ENCODE results near the gene COQ8B. TPM values are rescaled to one million over a fixed set of nuclear protein-coding genes. Genes with fewer than 3 reads are reported as not detected.

Gene COQ8B
- total and polyA plus RNA-seq, 3 experiments from 2014 or later: 17.3 to 25.7 (median 20.6) TPM

DNA sequence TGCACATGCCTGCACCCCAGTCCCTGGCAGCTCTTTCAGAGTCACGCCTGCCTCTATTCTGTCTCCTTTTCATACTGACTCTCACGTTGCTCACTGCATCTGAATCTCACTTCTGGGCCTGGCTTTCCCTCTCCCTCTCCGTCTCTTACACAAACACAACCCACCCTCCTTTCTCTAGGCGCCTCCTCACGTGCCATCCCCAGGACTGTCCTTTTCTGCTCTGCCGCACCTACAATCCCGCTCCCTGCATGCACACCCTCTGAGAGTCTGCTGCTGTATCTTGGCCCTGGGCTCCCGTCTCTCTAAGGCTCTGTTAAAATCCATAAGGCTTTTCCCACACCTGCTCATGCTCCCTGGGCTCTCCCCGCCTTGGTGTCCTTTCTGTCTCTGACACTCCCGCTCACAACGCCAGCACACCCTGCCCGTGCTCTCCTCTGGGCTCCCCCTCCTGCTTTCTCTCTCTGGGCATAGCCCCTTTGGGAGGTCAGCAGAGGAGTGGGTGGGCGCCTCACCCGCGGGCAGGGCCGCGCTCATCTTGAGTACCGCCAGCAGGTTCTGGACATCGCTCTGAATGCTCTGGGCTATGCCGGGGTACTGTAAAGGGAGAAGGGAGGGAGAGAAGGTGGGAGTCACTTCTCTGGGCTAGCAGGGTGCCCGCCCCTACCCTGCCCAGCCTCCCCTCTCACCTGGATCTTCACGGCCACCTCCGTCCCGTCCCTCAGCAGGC lies 13.5 kb downstream of the COQ8B start:
- DNase-seq: no peak
- POLR2A ChIA-PET: no interaction called here
- Mint-ChIP-seq H3K36me3 (peaks cover 13 to 74% (median 15%) of the 10 kb centered on the region in 3 donors), H3K4me3 (no peak overlapping the region), H3K9me3 (no peaks in the 10 kb centered on the region), H3K4me1 (peaks cover 0 to 1% (median 0%) of the 10 kb centered on the region in 3 donors), H3K27me3 (no peaks in the 10 kb centered on the region), H3K27ac (peak overlapping the region in 4 of 8 donors; percentile 37 to 77 (median 46))
- no peak overlapping the region for H3K27ac ChIP-seq (ENCODE audit: low read depth, low read length)
- no peaks in the 10 kb centered on the region for H3K9me3 ChIP-seq (ENCODE audit: low read length)
- H3K4me3 ChIP-seq (ENCODE audit: low read length): no peak overlapping the region
- H3K27me3 ChIP-seq (ENCODE audit: insufficient read depth, low read length, poor library complexity, severe bottlenecking): no peaks in the 10 kb centered on the region
- peaks cover 10% of the 10 kb centered on the region for H3K36me3 ChIP-seq (ENCODE audit: insufficient read depth, low read length)
- CTCF ChIA-PET: no interaction called here
- no peaks in the 10 kb centered on the region for H3K4me1 ChIP-seq (ENCODE audit: insufficient read depth, low read length)

GRCh38 chr19:40702337-40703012 lies 14.2 kb downstream of the COQ8B start:
- Mint-ChIP-seq H3K27ac (peak overlapping the region in 3 of 8 donors; percentile 37 to 66 (median 57)), H3K36me3 (peaks cover 13 to 68% (median 15%) of the 10 kb centered on the region in 3 donors), H3K9me3 (no peaks in the 10 kb centered on the region), H3K4me1 (peaks cover 0 to 1% (median 0%) of the 10 kb centered on the region in 3 donors), H3K4me3 (no peak overlapping the region), H3K27me3 (no peaks in the 10 kb centered on the region)
- CTCF ChIA-PET: no interaction called here
- no peak for DNase-seq
- POLR2A ChIA-PET: no interaction called here
- Histone ChIP-seq H3K4me1 (ENCODE audit: insufficient read depth, low read length) (no peaks in the 10 kb centered on the region), H3K9me3 (ENCODE audit: low read length) (no peaks in the 10 kb centered on the region), H3K27me3 (ENCODE audit: insufficient read depth, low read length, poor library complexity, severe bottlenecking) (no peaks in the 10 kb centered on the region), H3K27ac (ENCODE audit: low read depth, low read length) (no peak overlapping the region), H3K4me3 (ENCODE audit: low read length) (no peak overlapping the region), H3K36me3 (ENCODE audit: insufficient read depth, low read length) (peaks cover 10% of the 10 kb centered on the region)

- ChIA-PET POLR2A (no interaction called here), CTCF (no interaction called here)
- Histone ChIP-seq H3K9me3 (ENCODE audit: low read length) (no peaks in the 10 kb centered on the region), H3K27ac (ENCODE audit: low read depth, low read length) (no peak overlapping the region), H3K27me3 (ENCODE audit: insufficient read depth, low read length, poor library complexity, severe bottlenecking) (no peaks in the 10 kb centered on the region), H3K4me3 (ENCODE audit: low read length) (no peak overlapping the region), H3K36me3 (ENCODE audit: insufficient read depth, low read length) (peaks cover 10% of the 10 kb centered on the region), H3K4me1 (ENCODE audit: insufficient read depth, low read length) (no peaks in the 10 kb centered on the region)
- Mint-ChIP-seq H3K36me3 (peaks cover 13 to 64% (median 15%) of the 10 kb centered on the region in 3 donors), H3K27ac (peak overlapping the region in 1 of 8 donors; percentile 37), H3K4me3 (no peak overlapping the region), H3K9me3 (no peaks in the 10 kb centered on the region), H3K27me3 (no peaks in the 10 kb centered on the region), H3K4me1 (no peaks in the 10 kb centered on the region)
- DNase-seq: no peak
Observed at GRCh38 chr19:40701758-40702157, 14.9 kb downstream of the COQ8B start.

GRCh38 chr19:40700083-40700482 lies 16.6 kb downstream of the COQ8B start:
- H3K4me3 Mint-ChIP-seq: no peak overlapping the region
- peaks cover 13 to 61% (median 15%) of the 10 kb centered on the region in 3 donors for H3K36me3 Mint-ChIP-seq
- H3K27me3 ChIP-seq (ENCODE audit: insufficient read depth, low read length, poor library complexity, severe bottlenecking): no peaks in the 10 kb centered on the region
- POLR2A ChIA-PET: no interaction called here
- CTCF ChIA-PET: no interaction called here
- DNase-seq: no peak
- H3K27ac Mint-ChIP-seq: no peak overlapping the region
- no peaks in the 10 kb centered on the region for H3K9me3 Mint-ChIP-seq
- no peaks in the 10 kb centered on the region for H3K4me1 Mint-ChIP-seq
- no peaks in the 10 kb centered on the region for H3K27me3 Mint-ChIP-seq
- no peak overlapping the region for H3K27ac ChIP-seq (ENCODE audit: low read depth, low read length)
- no peaks in the 10 kb centered on the region for H3K4me1 ChIP-seq (ENCODE audit: insufficient read depth, low read length)
- H3K36me3 ChIP-seq (ENCODE audit: insufficient read depth, low read length): peaks cover 6% of the 10 kb centered on the region
- no peaks in the 10 kb centered on the region for H3K9me3 ChIP-seq (ENCODE audit: low read length)
- no peak overlapping the region for H3K4me3 ChIP-seq (ENCODE audit: low read length)

- Histone ChIP-seq H3K9me3 (ENCODE audit: low read length) (no peaks in the 10 kb centered on the region), H3K4me1 (ENCODE audit: insufficient read depth, low read length) (no peaks in the 10 kb centered on the region), H3K27ac (ENCODE audit: low read depth, low read length) (no peak overlapping the region), H3K4me3 (ENCODE audit: low read length) (no peak overlapping the region), H3K36me3 (ENCODE audit: insufficient read depth, low read length) (no peaks in the 10 kb centered on the region), H3K27me3 (ENCODE audit: insufficient read depth, low read length, poor library complexity, severe bottlenecking) (no peaks in the 10 kb centered on the region)
- H3K27me3 Mint-ChIP-seq: no peaks in the 10 kb centered on the region
- POLR2A ChIA-PET: no interaction called here
- no peak overlapping the region for H3K4me3 Mint-ChIP-seq
- H3K9me3 Mint-ChIP-seq: no peaks in the 10 kb centered on the region
- H3K27ac Mint-ChIP-seq: peak overlapping the region in 1 of 8 donors; percentile 78
- H3K36me3 Mint-ChIP-seq: peaks cover under 1 to 52% (median 4%) of the 10 kb centered on the region in 3 donors
- CTCF ChIA-PET: no interaction called here
- no peaks in the 10 kb centered on the region for H3K4me1 Mint-ChIP-seq
- no peak for DNase-seq
Observed at GRCh38 chr19:40697007-40697406, 19.7 kb downstream of the COQ8B start.

DNA sequence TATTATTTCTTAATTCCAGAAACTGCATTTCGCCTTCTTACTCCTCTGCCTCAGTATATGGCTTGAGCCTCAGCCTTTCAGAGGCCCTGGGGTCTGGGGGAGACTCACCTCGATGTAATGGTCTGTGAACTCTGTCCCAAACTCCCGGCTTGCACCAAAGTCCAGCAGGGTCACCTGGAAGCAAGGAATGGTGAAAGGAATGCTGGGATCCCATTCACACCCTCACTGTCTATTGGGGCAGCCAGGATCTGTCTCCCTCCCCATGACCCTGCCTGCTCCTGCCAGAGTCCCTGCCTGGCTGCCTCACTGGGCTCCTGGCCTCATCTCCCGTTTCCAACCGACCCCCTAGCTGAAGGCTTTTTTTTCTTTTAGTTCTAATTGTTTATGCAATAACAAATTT lies 20.8 kb downstream of the COQ8B start:
- no peak overlapping the region for H3K4me3 ChIP-seq (ENCODE audit: low read length)
- no peak for DNase-seq
- peak overlapping the region in 1 of 7 donors; percentile 12 for H3K4me3 Mint-ChIP-seq
- no peaks in the 10 kb centered on the region for H3K36me3 ChIP-seq (ENCODE audit: insufficient read depth, low read length)
- H3K27ac Mint-ChIP-seq: peak overlapping the region in 2 of 8 donors; percentile 58 to 75
- POLR2A ChIA-PET: no interaction called here
- peaks cover 0 to 4% (median 1%) of the 10 kb centered on the region in 3 donors for H3K4me1 Mint-ChIP-seq
- no peaks in the 10 kb centered on the region for H3K27me3 ChIP-seq (ENCODE audit: insufficient read depth, low read length, poor library complexity, severe bottlenecking)
- no peaks in the 10 kb centered on the region for H3K27me3 Mint-ChIP-seq
- no peaks in the 10 kb centered on the region for H3K9me3 Mint-ChIP-seq
- H3K4me1 ChIP-seq (ENCODE audit: insufficient read depth, low read length): peaks cover 4% of the 10 kb centered on the region
- CTCF ChIA-PET: no interaction called here
- H3K27ac ChIP-seq (ENCODE audit: low read depth, low read length): no peak overlapping the region
- H3K36me3 Mint-ChIP-seq: peaks cover 0 to 41% (median 3%) of the 10 kb centered on the region in 3 donors
- H3K9me3 ChIP-seq (ENCODE audit: low read length): no peaks in the 10 kb centered on the region

DNA sequence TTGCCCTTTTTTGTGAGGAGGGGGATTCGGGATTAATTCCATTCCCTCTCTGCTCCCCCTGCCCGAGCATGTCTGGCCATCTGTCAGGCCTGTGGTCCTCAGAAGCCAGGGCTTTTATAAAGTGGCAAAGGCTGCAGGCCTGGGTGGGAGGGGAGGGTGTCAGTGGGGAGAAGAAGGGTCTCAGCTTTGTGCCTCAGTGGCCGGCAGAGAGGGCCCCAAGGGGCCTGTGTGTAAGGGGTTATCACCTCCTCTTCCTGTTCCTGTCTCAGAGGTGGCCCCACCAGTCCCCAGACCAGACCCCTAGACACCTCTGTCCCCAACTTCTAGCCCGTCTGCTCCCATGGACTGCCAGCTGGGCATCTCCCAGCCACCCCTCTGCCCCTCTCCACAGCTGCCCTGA lies 22.8 kb downstream of the COQ8B start:
- Mint-ChIP-seq H3K27me3 (no peaks in the 10 kb centered on the region), H3K4me3 (no peak overlapping the region), H3K36me3 (peaks cover 0 to 33% (median 0%) of the 10 kb centered on the region in 3 donors), H3K9me3 (no peaks in the 10 kb centered on the region), H3K27ac (peak overlapping the region in 3 of 8 donors; percentile 1 to 77 (median 35)), H3K4me1 (peaks cover 0 to 7% (median 4%) of the 10 kb centered on the region in 3 donors)
- Histone ChIP-seq H3K36me3 (ENCODE audit: insufficient read depth, low read length) (no peaks in the 10 kb centered on the region), H3K9me3 (ENCODE audit: low read length) (no peaks in the 10 kb centered on the region), H3K4me3 (ENCODE audit: low read length) (no peak overlapping the region), H3K27ac (ENCODE audit: low read depth, low read length) (no peak overlapping the region), H3K27me3 (ENCODE audit: insufficient read depth, low read length, poor library complexity, severe bottlenecking) (no peaks in the 10 kb centered on the region), H3K4me1 (ENCODE audit: insufficient read depth, low read length) (peaks cover 10% of the 10 kb centered on the region)
- CTCF ChIA-PET: no interaction called here
- POLR2A ChIA-PET: no interaction called here
- DNase-seq: no peak

DNA sequence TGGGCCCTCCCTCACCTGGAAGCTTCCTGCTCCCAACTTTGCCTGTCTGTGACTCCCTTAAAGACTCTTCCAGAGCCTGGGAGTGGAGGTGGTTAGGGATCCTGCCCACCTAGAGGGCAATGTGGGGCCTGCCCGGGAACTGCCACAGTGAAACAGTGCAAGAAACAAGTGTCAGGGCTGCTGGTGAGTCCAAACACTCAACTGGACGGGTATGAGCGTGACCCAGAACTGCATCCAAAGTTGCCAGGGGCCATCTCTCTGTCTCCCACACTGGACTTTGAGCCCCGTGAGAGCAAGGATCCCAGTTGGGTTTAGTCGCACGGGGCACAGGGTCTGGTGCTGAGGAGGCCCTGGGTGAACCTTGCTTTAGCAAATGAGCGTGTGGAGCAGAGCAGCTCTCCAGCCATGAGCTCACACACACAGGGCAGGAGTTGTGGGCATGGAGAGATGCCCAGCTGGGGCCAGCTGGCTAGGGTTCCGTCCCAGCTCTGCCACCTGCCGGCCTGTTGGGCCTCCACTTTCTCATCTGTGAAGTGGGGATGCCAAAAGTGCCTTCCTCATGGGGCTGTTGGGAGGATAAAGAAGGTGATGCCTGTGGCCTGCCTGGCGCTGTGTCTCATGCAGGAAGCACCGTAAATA lies 23.4 kb downstream of the COQ8B start:
- peaks cover 10% of the 10 kb centered on the region for H3K4me1 ChIP-seq (ENCODE audit: insufficient read depth, low read length)
- Mint-ChIP-seq H3K27me3 (no peaks in the 10 kb centered on the region), H3K4me1 (peaks cover 0 to 7% (median 4%) of the 10 kb centered on the region in 3 donors), H3K9me3 (no peaks in the 10 kb centered on the region), H3K27ac (peak overlapping the region in 5 of 8 donors; percentile 29 to 87 (median 68)), H3K4me3 (no peak overlapping the region), H3K36me3 (peaks cover 0 to 31% (median 0%) of the 10 kb centered on the region in 3 donors)
- no peaks in the 10 kb centered on the region for H3K9me3 ChIP-seq (ENCODE audit: low read length)
- ChIA-PET CTCF (interaction anchor here (0.9 kb wide), 1 partner anchor 64 kb away, joined by 4 read pairs; no protein-coding TSS in a partner anchor), POLR2A (no interaction called here)
- H3K4me3 ChIP-seq (ENCODE audit: low read length): no peak overlapping the region
- DNase-seq: no peak
- no peaks in the 10 kb centered on the region for H3K27me3 ChIP-seq (ENCODE audit: insufficient read depth, low read length, poor library complexity, severe bottlenecking)
- H3K36me3 ChIP-seq (ENCODE audit: insufficient read depth, low read length): no peaks in the 10 kb centered on the region
- H3K27ac ChIP-seq (ENCODE audit: low read depth, low read length): no peak overlapping the region
